Stimulated activated CD4-positive, alpha-beta T cell treated with anti-CD3 and anti-CD28 coated beads, Interleukin-15, amount 100 ng/mL, for 24 hours (primary cell): ENCODE measurements around the gene DDX56.

Source experiments
- DNase-seq: peaks from one replicate; pipeline ENCODE4 v3.0.0-alpha.2; 2020

DDX56 gene

GRCh38 chr7:44534087-44534486, 39.6 kb downstream of the DDX56 start:
- DNase-seq, result no peak

GRCh38 chr7:44533301-44534055, 40.2 kb downstream of the DDX56 start:
- DNase-seq, result no peak

- DNase-seq, result no peak
Measured at GRCh38 chr7:44531421-44532380, 42.0 kb downstream of the DDX56 start.

GRCh38 chr7:44530990-44531389, 42.7 kb downstream of the DDX56 start:
- DNase-seq, result no peak

GRCh38 chr7:44524811-44525388, 48.8 kb downstream of the DDX56 start:
- DNase-seq, result no peak

- DNase-seq, result no peak
Measured at GRCh38 chr7:44522315-44522714, 51.4 kb downstream of the DDX56 start.

- no peak for DNase-seq
Measured at GRCh38 chr7:44521347-44522095, 52.2 kb downstream of the DDX56 start.

GRCh38 chr7:44520574-44520973, 53.1 kb downstream of the DDX56 start:
- no peak for DNase-seq

GRCh38 chr7:44519546-44519945, 54.2 kb downstream of the DDX56 start:
- DNase-seq, result no peak

- no peak for DNase-seq
Measured at GRCh38 chr7:44518761-44519160, 54.9 kb downstream of the DDX56 start.

GRCh38 chr7:44517175-44517574, 56.5 kb downstream of the DDX56 start:
- DNase-seq, result no peak
